Measurements from ENCODE around the gene ZNF865. TPM values are rescaled to one million over a fixed set of nuclear protein-coding genes. Genes with fewer than 3 reads are reported as not detected.

ZNF865 gene
- total and polyA plus RNA-seq, 2 of the 4 experiments (the other 2 are of a cell fraction), result under 0.01 to 4.6 TPM

GRCh38 chr19:55622242-55622969, 17.0 kb downstream of the ZNF865 start:
- H2BK20ac ChIP-seq (ENCODE audit: low read depth, low read length), result no peak overlapping the region
- peaks cover 13% of the 10 kb centered on the region for H3K4me1 ChIP-seq (ENCODE audit: control insufficient read depth, insufficient read depth, low read length)
- H2BK5ac ChIP-seq (ENCODE audit: low read depth, low read length, poor library complexity, severe bottlenecking), result no peak overlapping the region
- no peak for TF ChIP-seq RCOR1 (IDR thresholded peaks at IDR 0.05; ENCODE audit: insufficient replicate concordance, low read length)
- no peak for TF ChIP-seq CHD1 (IDR thresholded peaks at IDR 0.05; ENCODE audit: low read depth, low read length)
- TF ChIP-seq BHLHE40 (IDR thresholded peaks at IDR 0.05; ENCODE audit: low read depth, low read length), result no peak
- TF ChIP-seq MAFK (IDR thresholded peaks at IDR 0.05; ENCODE audit: low read depth, low read length), result no peak
- TF ChIP-seq MAZ (IDR thresholded peaks at IDR 0.05; ENCODE audit: borderline replicate concordance, low read depth, low read length), result no peak
- TF ChIP-seq POLR2A (IDR thresholded peaks at IDR 0.05; ENCODE audit: low read depth, low read length), result no peak
- no peak for TF ChIP-seq MXI1 (IDR thresholded peaks at IDR 0.05; ENCODE audit: borderline replicate concordance, low read depth, low read length)
- TF ChIP-seq RAD21 (IDR thresholded peaks at IDR 0.05; ENCODE audit: low read length), result no peak
- TF ChIP-seq SMC3 (IDR thresholded peaks at IDR 0.05; ENCODE audit: low read depth, low read length), result no peak
- no peak for TF ChIP-seq CEBPB (IDR thresholded peaks at IDR 0.05; ENCODE audit: low read depth, low read length)
- TF ChIP-seq CTCF (conservative IDR thresholded peaks at IDR 0.05; ENCODE audit: low read depth, low read length), result no peak
- no peak for TF ChIP-seq FOS (IDR thresholded peaks at IDR 0.05; ENCODE audit: low read depth, low read length)
- TF ChIP-seq RFX5 (IDR thresholded peaks at IDR 0.05; ENCODE audit: low read depth, low read length), result no peak
- no peak for TF ChIP-seq ELK1 (IDR thresholded peaks at IDR 0.05; ENCODE audit: borderline replicate concordance, low read depth, low read length)
- no peak for TF ChIP-seq USF2 (IDR thresholded peaks at IDR 0.05; ENCODE audit: low read depth, low read length)
- no peak for TF ChIP-seq NFE2L2 (IDR thresholded peaks at IDR 0.05; ENCODE audit: low read depth, low read length)
- no peak overlapping the region for H2BK15ac ChIP-seq (ENCODE audit: low read depth, low read length)
- H4K20me1 ChIP-seq (ENCODE audit: insufficient read depth, low read length), result peaks cover 11% of the 10 kb centered on the region; the same call in 1 of the 2 replicates
- no peak overlapping the region for H3K56ac ChIP-seq (ENCODE audit: extremely low read depth, insufficient read depth, low read length)
- H2BK120ac ChIP-seq (ENCODE audit: low read depth, low read length), result no peak overlapping the region
- no peak overlapping the region for H3K18ac ChIP-seq (ENCODE audit: low read depth, low read length)
- H4K91ac ChIP-seq (ENCODE audit: insufficient read depth, low read depth, low read length), result no peak overlapping the region
- no peak overlapping the region for H3K14ac ChIP-seq (replicated peaks; ENCODE audit: low read depth, low read length)
- H3K36me3 ChIP-seq (ENCODE audit: control insufficient read depth, insufficient read depth, low read length), result peaks cover 16% of the 10 kb centered on the region
- ChIA-PET POLR2A (ENCODE audit: unreplicated experiment) (no interaction called here), CTCF (no interaction called here)
- H4K8ac ChIP-seq (ENCODE audit: low read depth in 2 of 2, low read length in 2 of 2), result no peak overlapping the region
- no peak overlapping the region for H3K9ac ChIP-seq (ENCODE audit: low read depth, low read length)
- no TSS peak for BruUV-seq (replicated peaks)
- H3K9me1 ChIP-seq (ENCODE audit: insufficient read depth, low read length), result peaks cover 15% of the 10 kb centered on the region; the same call in 1 of the 2 replicates
- H3K27me3 ChIP-seq (ENCODE audit: control insufficient read depth, insufficient read depth, low read length), result no peaks in the 10 kb centered on the region
- no peak overlapping the region for H3K23ac ChIP-seq (ENCODE audit: low read depth, low read length)
- in situ Hi-C loops (cut with MboI; ENCODE audit: low sequenced_read_pairs), result no loop called here
- no peak overlapping the region for H3K4me2 ChIP-seq (ENCODE audit: low read depth, low read length)
- no peaks in the 10 kb centered on the region for H3K9me3 ChIP-seq (ENCODE audit: control insufficient read depth, insufficient read depth, low read length)
- no peak overlapping the region for H3K4ac ChIP-seq (ENCODE audit: low read depth, low read length)
- H3K27ac ChIP-seq (ENCODE audit: insufficient read depth, low read length), result no peak overlapping the region
- H3K79me1 ChIP-seq (ENCODE audit: low read depth in 1 of 2, low read length in 2 of 2), result peaks cover 13 to 45% of the 10 kb centered on the region in 2 experiments
- no peak for DNase-seq
- H2AK9ac ChIP-seq (replicated peaks; ENCODE audit: low read depth, low read length, poor library complexity), result no peak overlapping the region
- dilution Hi-C loops (cut with HindIII; ENCODE audit: low sequenced_read_pairs, unreplicated experiment), result no loop called here
- H4K5ac ChIP-seq (ENCODE audit: low read depth, low read length), result no peak overlapping the region
- intact Hi-C loops (cut with micrococcal nuclease), result no loop called here
- no peak overlapping the region for H2AFZ ChIP-seq (replicated peaks; ENCODE audit: low read length, poor library complexity)
- 97% methylated on average over 20 of the region's 40 CpGs; no CpG with 5 or more reads in 1 of the 2 experiments for WGBS, 2 experiments (ENCODE audit: extremely low coverage in 2 of 2, insufficient read length in 1 of 2)
- no peak overlapping the region for H2AK5ac ChIP-seq (ENCODE audit: low read depth, low read length)
- H3K4me3 ChIP-seq (ENCODE audit: insufficient read depth, low read depth, low read length), result no peak overlapping the region
- no peak for ATAC-seq (ENCODE audit: low read depth)

Data from IMR-90 (cell line).